HEK293 (cell line): ENCODE data around the gene C22orf15.

ENCODE experiments used
- BCL11A ChIP-seq: fragments of 450-650 bp; formaldehyde crosslinking; IDR thresholded peaks from 2 replicates; pipeline ENCODE4 v1.5.1; 2016; ENCODE audit warnings: low read depth, missing biosample characterization, missing genetic modification characterization
- GLI4 ChIP-seq: fragments of 450-650 bp; formaldehyde crosslinking; IDR thresholded peaks from 2 replicates; pipeline ENCODE4 v1.5.1; 2016; ENCODE audit warnings: missing biosample characterization, missing genetic modification characterization
- TCF7L2 ChIP-seq: IDR thresholded peaks from 2 replicates; pipeline ENCODE4 v1.6.1; 2011; ENCODE audit warnings: low read depth, mild to moderate bottlenecking, inconsistent platforms, low read length, moderate library complexity, borderline replicate concordance
- ZNF132 ChIP-seq: fragments of 450-650 bp; formaldehyde crosslinking; IDR thresholded peaks from 2 replicates; pipeline ENCODE4 v1.5.1; 2017; ENCODE audit warnings: missing biosample characterization, missing genetic modification characterization, borderline replicate concordance
- ZNF140 ChIP-seq: fragments of 450-650 bp; formaldehyde crosslinking; IDR thresholded peaks from 2 replicates; pipeline ENCODE4 v1.5.1; 2016; ENCODE audit warnings: missing biosample characterization, missing genetic modification characterization
- ZNF266 ChIP-seq: fragments of 450-650 bp; formaldehyde crosslinking; IDR thresholded peaks from 2 replicates; pipeline ENCODE4 v1.5.1; 2016; ENCODE audit warnings: missing biosample characterization, missing genetic modification characterization, low read depth
- ZNF354C ChIP-seq: fragments of 450-650 bp; formaldehyde crosslinking; IDR thresholded peaks from 2 replicates; pipeline ENCODE4 v1.5.1; 2016; ENCODE audit warnings: missing biosample characterization, missing genetic modification characterization, low read depth, borderline replicate concordance
- ZNF629 ChIP-seq: fragments of 450-650 bp; formaldehyde crosslinking; IDR thresholded peaks from 2 replicates; pipeline ENCODE4 v1.5.1; 2017; ENCODE audit warnings: missing biosample characterization, missing genetic modification characterization
- ZNF830 ChIP-seq: fragments of 450-650 bp; IDR thresholded peaks from 2 replicates; pipeline ENCODE4 v1.5.0; 2018; ENCODE audit warnings: missing biosample characterization, missing genetic modification characterization, low read depth, mild to moderate bottlenecking, moderate library complexity
- TF ChIP-seq, protein P1 (sequence below): fragments of 450-650 bp; formaldehyde crosslinking; IDR thresholded peaks from 2 replicates; pipeline ENCODE4 v1.5.1; 2016; ENCODE audit warnings: missing biosample characterization, missing genetic modification characterization
- TF ChIP-seq, protein P2 (sequence below): fragments of 450-650 bp; formaldehyde crosslinking; IDR thresholded peaks from 2 replicates; pipeline ENCODE4 v1.5.1; 2016; ENCODE audit warnings: missing biosample characterization, missing genetic modification characterization
- TF ChIP-seq, protein P3 (sequence below): fragments of 450-650 bp; formaldehyde crosslinking; IDR thresholded peaks from 2 replicates; pipeline ENCODE4 v1.5.1; 2016; ENCODE audit warnings: missing biosample characterization, missing genetic modification characterization, low read depth
- TF ChIP-seq, protein P4 (sequence below): IDR thresholded peaks from 2 replicates; pipeline ENCODE4 v1.6.1; 2011; ENCODE audit warnings: mild to moderate bottlenecking, low read depth, low read length, borderline replicate concordance
- TF ChIP-seq, protein P5 (sequence below): fragments of 450-650 bp; formaldehyde crosslinking; IDR thresholded peaks from 2 replicates; pipeline ENCODE4 v1.5.1; 2016; ENCODE audit warnings: missing biosample characterization, missing genetic modification characterization

DNA sequence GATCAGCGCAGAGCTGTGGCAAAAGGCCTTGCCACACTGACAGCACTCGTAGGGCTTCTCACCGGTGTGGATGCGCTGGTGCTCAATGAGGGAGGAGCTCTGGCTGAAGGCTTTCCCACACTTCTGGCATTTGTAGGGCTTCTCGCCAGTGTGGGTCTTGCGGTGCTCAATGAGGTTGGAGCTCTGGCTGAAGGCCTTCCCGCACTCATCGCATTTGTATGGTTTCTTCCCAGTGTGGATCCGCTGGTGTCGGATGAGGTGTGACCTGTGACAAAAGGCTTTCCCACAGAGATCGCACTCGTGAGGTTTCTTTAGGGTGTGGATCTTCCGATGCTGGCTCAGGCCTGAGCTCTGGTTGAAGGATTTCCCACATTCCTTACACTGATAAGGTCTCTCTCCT lies 18.8 kb upstream of the C22orf15 start:
- TF ChIP-seq, protein P1, sequence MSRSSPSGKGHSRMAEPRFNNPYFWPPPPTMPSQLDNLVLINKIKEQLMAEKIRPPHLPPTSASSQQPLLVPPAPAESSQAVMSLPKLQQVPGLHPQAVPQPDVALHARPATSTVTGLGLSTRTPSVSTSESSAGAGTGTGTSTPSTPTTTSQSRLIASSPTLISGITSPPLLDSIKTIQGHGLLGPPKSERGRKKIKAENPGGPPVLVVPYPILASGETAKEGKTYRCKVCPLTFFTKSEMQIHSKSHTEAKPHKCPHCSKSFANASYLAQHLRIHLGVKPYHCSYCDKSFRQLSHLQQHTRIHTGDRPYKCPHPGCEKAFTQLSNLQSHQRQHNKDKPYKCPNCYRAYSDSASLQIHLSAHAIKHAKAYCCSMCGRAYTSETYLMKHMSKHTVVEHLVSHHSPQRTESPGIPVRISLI (tag by site-specific recombination) = no peak
- TF ChIP-seq ZNF354C (tag by site-specific recombination) = no peak
- TF ChIP-seq, protein P2, sequence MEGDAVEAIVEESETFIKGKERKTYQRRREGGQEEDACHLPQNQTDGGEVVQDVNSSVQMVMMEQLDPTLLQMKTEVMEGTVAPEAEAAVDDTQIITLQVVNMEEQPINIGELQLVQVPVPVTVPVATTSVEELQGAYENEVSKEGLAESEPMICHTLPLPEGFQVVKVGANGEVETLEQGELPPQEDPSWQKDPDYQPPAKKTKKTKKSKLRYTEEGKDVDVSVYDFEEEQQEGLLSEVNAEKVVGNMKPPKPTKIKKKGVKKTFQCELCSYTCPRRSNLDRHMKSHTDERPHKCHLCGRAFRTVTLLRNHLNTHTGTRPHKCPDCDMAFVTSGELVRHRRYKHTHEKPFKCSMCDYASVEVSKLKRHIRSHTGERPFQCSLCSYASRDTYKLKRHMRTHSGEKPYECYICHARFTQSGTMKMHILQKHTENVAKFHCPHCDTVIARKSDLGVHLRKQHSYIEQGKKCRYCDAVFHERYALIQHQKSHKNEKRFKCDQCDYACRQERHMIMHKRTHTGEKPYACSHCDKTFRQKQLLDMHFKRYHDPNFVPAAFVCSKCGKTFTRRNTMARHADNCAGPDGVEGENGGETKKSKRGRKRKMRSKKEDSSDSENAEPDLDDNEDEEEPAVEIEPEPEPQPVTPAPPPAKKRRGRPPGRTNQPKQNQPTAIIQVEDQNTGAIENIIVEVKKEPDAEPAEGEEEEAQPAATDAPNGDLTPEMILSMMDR = no peak
- TF ChIP-seq, protein P3, sequence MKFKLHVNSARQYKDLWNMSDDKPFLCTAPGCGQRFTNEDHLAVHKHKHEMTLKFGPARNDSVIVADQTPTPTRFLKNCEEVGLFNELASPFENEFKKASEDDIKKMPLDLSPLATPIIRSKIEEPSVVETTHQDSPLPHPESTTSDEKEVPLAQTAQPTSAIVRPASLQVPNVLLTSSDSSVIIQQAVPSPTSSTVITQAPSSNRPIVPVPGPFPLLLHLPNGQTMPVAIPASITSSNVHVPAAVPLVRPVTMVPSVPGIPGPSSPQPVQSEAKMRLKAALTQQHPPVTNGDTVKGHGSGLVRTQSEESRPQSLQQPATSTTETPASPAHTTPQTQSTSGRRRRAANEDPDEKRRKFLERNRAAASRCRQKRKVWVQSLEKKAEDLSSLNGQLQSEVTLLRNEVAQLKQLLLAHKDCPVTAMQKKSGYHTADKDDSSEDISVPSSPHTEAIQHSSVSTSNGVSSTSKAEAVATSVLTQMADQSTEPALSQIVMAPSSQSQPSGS (tag by site-specific recombination) = no peak
- TF ChIP-seq, protein P4, sequence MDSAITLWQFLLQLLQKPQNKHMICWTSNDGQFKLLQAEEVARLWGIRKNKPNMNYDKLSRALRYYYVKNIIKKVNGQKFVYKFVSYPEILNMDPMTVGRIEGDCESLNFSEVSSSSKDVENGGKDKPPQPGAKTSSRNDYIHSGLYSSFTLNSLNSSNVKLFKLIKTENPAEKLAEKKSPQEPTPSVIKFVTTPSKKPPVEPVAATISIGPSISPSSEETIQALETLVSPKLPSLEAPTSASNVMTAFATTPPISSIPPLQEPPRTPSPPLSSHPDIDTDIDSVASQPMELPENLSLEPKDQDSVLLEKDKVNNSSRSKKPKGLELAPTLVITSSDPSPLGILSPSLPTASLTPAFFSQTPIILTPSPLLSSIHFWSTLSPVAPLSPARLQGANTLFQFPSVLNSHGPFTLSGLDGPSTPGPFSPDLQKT = no peak
- TF ChIP-seq BCL11A (tag by site-specific recombination) = no peak
- no peak for TF ChIP-seq TCF7L2
- TF ChIP-seq, protein P5, sequence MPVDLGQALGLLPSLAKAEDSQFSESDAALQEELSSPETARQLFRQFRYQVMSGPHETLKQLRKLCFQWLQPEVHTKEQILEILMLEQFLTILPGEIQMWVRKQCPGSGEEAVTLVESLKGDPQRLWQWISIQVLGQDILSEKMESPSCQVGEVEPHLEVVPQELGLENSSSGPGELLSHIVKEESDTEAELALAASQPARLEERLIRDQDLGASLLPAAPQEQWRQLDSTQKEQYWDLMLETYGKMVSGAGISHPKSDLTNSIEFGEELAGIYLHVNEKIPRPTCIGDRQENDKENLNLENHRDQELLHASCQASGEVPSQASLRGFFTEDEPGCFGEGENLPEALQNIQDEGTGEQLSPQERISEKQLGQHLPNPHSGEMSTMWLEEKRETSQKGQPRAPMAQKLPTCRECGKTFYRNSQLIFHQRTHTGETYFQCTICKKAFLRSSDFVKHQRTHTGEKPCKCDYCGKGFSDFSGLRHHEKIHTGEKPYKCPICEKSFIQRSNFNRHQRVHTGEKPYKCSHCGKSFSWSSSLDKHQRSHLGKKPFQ = no peak
- no peak for TF ChIP-seq ZNF629 (tag by site-specific recombination)
- TF ChIP-seq ZNF132 (tag by site-specific recombination) = no peak
- no peak for TF ChIP-seq ZNF140
- no peak for TF ChIP-seq ZNF266 (tag by site-specific recombination)
- TF ChIP-seq GLI4 (tag by site-specific recombination) = no peak
- no peak for TF ChIP-seq ZNF830
